Lung (tissue), 12 donors: ENCODE measurements around the gene ATRNL1. TPM values are rescaled to one million over a fixed set of nuclear protein-coding genes. Genes with fewer than 3 reads are reported as not detected.
"Not testable (repeated sequence)": the region's sequence is repeated elsewhere in the genome, so short reads cannot be mapped to it uniquely, and the experiment has no call there.

Experiments
- ATAC-seq: fragments of 200-7000 bp; cut with Tn5 transposase; one replicate; pipeline ENCODE4 v1.9.1; 2020; ENCODE audit warnings: moderate number of reproducible peaks; ENCODE audit not compliant: insufficient read depth, low FRiP score
- DNase-seq, 3 donors: peaks; one replicate each; pipeline ENCODE4 v3.0.0-alpha.2; 2013 to 2017
- H3K27ac ChIP-seq, 2 donors: one replicate each; pipeline ENCODE4 v1.5.1; 2013; ENCODE audit warnings: mild to moderate bottlenecking in 2 of 2, moderate library complexity in 2 of 2, control low read depth in 1 of 2, inconsistent platforms in 1 of 2, low read depth in 1 of 2, low read length in 1 of 2
- H3K27me3 ChIP-seq, 3 donors: one replicate each; pipeline ENCODE4 v1.5.1; 2013; ENCODE audit warnings: low read length in 2 of 3; ENCODE audit not compliant: control insufficient read depth in 3 of 3, insufficient read depth in 3 of 3
- H3K36me3 ChIP-seq, 4 donors: one replicate each; pipeline ENCODE4 v1.5.1; 2013; ENCODE audit warnings: low read length in 4 of 4, mild to moderate bottlenecking in 1 of 4, moderate library complexity in 1 of 4; ENCODE audit not compliant: control insufficient read depth in 4 of 4, insufficient read depth in 4 of 4
- H3K4me1 ChIP-seq, 5 donors: one replicate each; pipeline ENCODE4 v1.5.1; 2013; ENCODE audit warnings: low read length in 5 of 5, mild to moderate bottlenecking in 2 of 5, moderate library complexity in 1 of 5; ENCODE audit not compliant: control insufficient read depth in 5 of 5, insufficient read depth in 5 of 5
- H3K4me3 ChIP-seq: one replicate; pipeline ENCODE4 v1.5.1; 2013; ENCODE audit warnings: mild to moderate bottlenecking, control low read depth, moderate library complexity
- H3K9ac ChIP-seq, 2 donors: one replicate each; pipeline ENCODE4 v1.5.1; 2013; ENCODE audit warnings: low read length in 2 of 2, control low read depth in 1 of 2; ENCODE audit not compliant: insufficient read depth in 1 of 2
- H3K9me3 ChIP-seq, 4 donors: one replicate each; pipeline ENCODE4 v1.5.1; 2013; ENCODE audit warnings: low read length in 3 of 4, mild to moderate bottlenecking in 1 of 4, moderate library complexity in 1 of 4; ENCODE audit not compliant: control insufficient read depth in 4 of 4, insufficient read depth in 3 of 4
- WGBS, 2 donors: extraction: QIAGEN DNeasy Blood & Tissue Kit; methylation state at CpG; one replicate each; pipeline ENCODE4 v1.1.7; 2013; 5-methylcytosine and 5-hydroxymethylcytosine counted together
- polyA plus RNA-seq, 2 donors: library from polyadenylated mRNA; stranded (reverse); fragments of 200-250 nt; gene quantifications; one replicate each; pipeline ENCODE4 v1.2.1, GENCODE V29; 2013
- total RNA-seq, 2 donors: library from RNA; depleted of rRNA in 1 of 2; stranded (reverse); fragments of >200 nt in 1 of 2; gene quantifications; one replicate each; pipeline ENCODE4 v1.2.1, GENCODE V29; 2014 to 2021
- TF ChIP-seq, protein P1 (sequence below): IDR thresholded peaks from 2 replicates; pipeline ENCODE4 v1.5.1; 2012; ENCODE audit warnings: mild to moderate bottlenecking; ENCODE audit errors: control extremely low read depth, extremely low read depth
- donor health status: control.
- donor health status: control.
- donor health status: Bipolar disorder and iron deficiency.
- donor health status: healthy.
- donor health status: DM: yes; HTN: yes; CAD: no.

ATRNL1 gene
- total and polyA plus RNA-seq, 4 donors = 0.05 to 11.1 (median 0.24) TPM

GRCh38 chr10:115747811-115748210 lies 654.6 kb downstream of the ATRNL1 start:
- H3K36me3 ChIP-seq = no peaks in the 10 kb centered on the region
- no peak overlapping the region for H3K4me3 ChIP-seq
- H3K9ac ChIP-seq = no peak overlapping the region
- ATAC-seq (no peak), DNase-seq (no peak)
- WGBS, 2 donors = 81 to 90% methylated on average over 2 of the region's 2 CpGs
- no peak overlapping the region for H3K27ac ChIP-seq
- TF ChIP-seq, protein P1, sequence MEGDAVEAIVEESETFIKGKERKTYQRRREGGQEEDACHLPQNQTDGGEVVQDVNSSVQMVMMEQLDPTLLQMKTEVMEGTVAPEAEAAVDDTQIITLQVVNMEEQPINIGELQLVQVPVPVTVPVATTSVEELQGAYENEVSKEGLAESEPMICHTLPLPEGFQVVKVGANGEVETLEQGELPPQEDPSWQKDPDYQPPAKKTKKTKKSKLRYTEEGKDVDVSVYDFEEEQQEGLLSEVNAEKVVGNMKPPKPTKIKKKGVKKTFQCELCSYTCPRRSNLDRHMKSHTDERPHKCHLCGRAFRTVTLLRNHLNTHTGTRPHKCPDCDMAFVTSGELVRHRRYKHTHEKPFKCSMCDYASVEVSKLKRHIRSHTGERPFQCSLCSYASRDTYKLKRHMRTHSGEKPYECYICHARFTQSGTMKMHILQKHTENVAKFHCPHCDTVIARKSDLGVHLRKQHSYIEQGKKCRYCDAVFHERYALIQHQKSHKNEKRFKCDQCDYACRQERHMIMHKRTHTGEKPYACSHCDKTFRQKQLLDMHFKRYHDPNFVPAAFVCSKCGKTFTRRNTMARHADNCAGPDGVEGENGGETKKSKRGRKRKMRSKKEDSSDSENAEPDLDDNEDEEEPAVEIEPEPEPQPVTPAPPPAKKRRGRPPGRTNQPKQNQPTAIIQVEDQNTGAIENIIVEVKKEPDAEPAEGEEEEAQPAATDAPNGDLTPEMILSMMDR = no peak
- H3K9me3 ChIP-seq = no peaks in the 10 kb centered on the region
- no peaks in the 10 kb centered on the region for H3K27me3 ChIP-seq
- no peaks in the 10 kb centered on the region for H3K4me1 ChIP-seq

DNA sequence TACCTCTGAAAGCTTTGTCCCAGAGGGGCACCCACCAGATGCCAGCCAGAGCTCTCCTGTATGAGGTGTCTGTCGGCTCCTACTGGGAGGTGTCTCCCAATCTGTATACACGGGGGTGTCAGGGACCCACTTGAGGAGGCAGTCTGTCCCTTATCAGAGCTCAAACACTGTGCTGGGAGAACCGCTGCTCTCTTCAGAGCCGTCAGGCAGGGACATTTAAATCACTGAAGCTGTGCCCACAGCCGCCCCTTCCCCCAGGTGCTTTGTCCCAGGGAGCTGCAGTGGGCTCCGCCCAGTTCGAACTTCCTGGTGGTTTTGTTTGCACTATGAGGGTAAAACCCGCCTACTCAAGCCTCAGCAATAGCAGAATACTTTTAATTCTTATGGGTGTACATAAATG lies 665.3 kb downstream of the ATRNL1 start:
- DNase-seq = peak in 2 of 3 donors; percentile 2 to 14
- H3K4me3 ChIP-seq, H3K4me1 ChIP-seq, H3K27ac ChIP-seq, H3K27me3 ChIP-seq, H3K9me3 ChIP-seq, ATAC-seq, H3K9ac ChIP-seq, H3K36me3 ChIP-seq: not testable (repeated sequence)
- WGBS, 2 donors = 49 to 51% methylated on average over 8 of the region's 8 CpGs

GRCh38 chr10:115760131-115760530 lies 667.0 kb downstream of the ATRNL1 start:
- no peaks in the 10 kb centered on the region for H3K9me3 ChIP-seq
- 80 to 92% methylated on average over 1 of the region's 1 CpG for WGBS, 2 donors
- no peak overlapping the region for H3K4me3 ChIP-seq
- no peaks in the 10 kb centered on the region for H3K36me3 ChIP-seq
- H3K9ac ChIP-seq = no peak overlapping the region
- no peaks in the 10 kb centered on the region for H3K27me3 ChIP-seq
- H3K4me1 ChIP-seq = no peaks in the 10 kb centered on the region
- no peak overlapping the region for H3K27ac ChIP-seq
- no peak for ATAC-seq
- DNase-seq = no peak
- TF ChIP-seq, protein P1 = no peak

DNA sequence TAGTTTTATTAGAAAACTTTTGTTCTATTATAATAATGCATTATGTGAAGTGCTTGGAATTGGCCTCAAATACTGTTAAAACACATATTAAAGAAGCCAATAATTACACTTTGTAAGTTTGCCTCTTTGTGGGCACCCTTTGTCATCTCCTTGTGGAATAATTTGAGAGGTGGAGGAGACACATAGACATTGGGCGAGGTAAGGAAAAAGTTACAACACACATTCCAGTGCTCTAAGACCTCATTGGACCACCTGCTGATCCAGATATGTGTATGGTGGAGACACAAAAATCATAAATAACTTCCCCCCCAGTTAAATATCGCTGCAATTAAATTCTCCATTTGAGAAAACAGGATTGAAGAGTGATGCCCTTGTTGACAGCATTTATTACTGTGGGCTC lies 668.0 kb downstream of the ATRNL1 start:
- no peak overlapping the region for H3K4me3 ChIP-seq
- no peak overlapping the region for H3K27ac ChIP-seq
- no peaks in the 10 kb centered on the region for H3K27me3 ChIP-seq
- no peak overlapping the region for H3K9ac ChIP-seq
- H3K36me3 ChIP-seq = no peaks in the 10 kb centered on the region
- TF ChIP-seq, protein P1 = no peak
- no peak for DNase-seq
- 43 to 58% methylated on average over 2 of the region's 2 CpGs for WGBS, 2 donors
- H3K9me3 ChIP-seq = no peaks in the 10 kb centered on the region
- no peak for ATAC-seq
- no peaks in the 10 kb centered on the region for H3K4me1 ChIP-seq
